ENCODE measurements around the gene MRM1. TPM values are rescaled to one million over a fixed set of nuclear protein-coding genes. Genes with fewer than 3 reads are reported as not detected.
A peak's percentile ranks its signal among the peaks of the same experiment; 100 is the strongest.

The MRM1 gene
- polyA plus RNA-seq (2011; rRNA removed) (11.1 and 12.7 TPM in 2 replicates), polyA plus RNA-seq (2017; fragmentation: RNase III; extraction: RNeasy Plus Mini Kit Qiagen cat#74134 plus additional on column Dnase treatment) (21.7 to 22.1 TPM (median 21.9 TPM) in 3 replicates), polyA minus RNA-seq (2011; rRNA and poly(A)+ RNA removed) (4.3 and 6.7 TPM in 2 replicates)
- 22.5 and 27.6 TPM in 2 replicates for polyA plus RNA-seq (2012; cell fraction: cytosol; rRNA removed)
- 34.9 and 38.8 TPM in 2 replicates for polyA plus RNA-seq (2012; cell fraction: nucleus; rRNA removed)

GRCh38 chr17:36601303-36602029, at the start of gene MRM1:
TSS of gene MRM1 (plus strand) at chr17:36601583. CDS start at chr17:36601811, 228 bp downstream.
- no peak for FAIRE-seq
- peaks cover 24% of the 10 kb centered on the region for H3K4me1 ChIP-seq
- ChIA-PET CTCF (interaction anchor here (0.5 to 5.5 kb wide), 23 partner anchors 10 to 772 kb away, joined by 3 to 96 read pairs (median 8); partner anchors contain the start of genes DHRS11, MYO19 and PIGW), POLR2A (interaction anchor here (0.5 to 3.1 kb wide), 13 partner anchors 9 to 760 kb away, joined by 3 to 35 read pairs (median 3); partner anchors contain the start of genes AATF, DHRS11, GGNBP2 and MYO19)
- H3K4me2 ChIP-seq: peak within 1 kb of the TSS; percentile 95
- H3K27ac ChIP-seq: peak within 1 kb of the TSS; percentile 87 to 94
- peak within 1 kb of the TSS; percentile 66 for H3K4me3 ChIP-seq
- WGBS (ENCODE audit: missing lambda C conversion rate): under 1% methylated on average over 38 of the region's 60 CpGs
- DNase-seq (ENCODE audit: low read depth in 1 of 2, low spot score in 1 of 2): peak; percentile 89 to 96
- ATAC-seq: peak; percentile 81 to 92
- no peaks in the 10 kb centered on the region for H3K9me3 ChIP-seq
- TF ChIP-seq POLR2AphosphoS2 (conservative IDR thresholded peaks at IDR 0.05; ENCODE audit: low read length) (peak; percentile 84; the same call in 1 of the 2 replicates), FOSL2 (IDR thresholded peaks at IDR 0.05) (no peak), FOSL2 (CRISPR knock-in tag; IDR thresholded peaks at IDR 0.05) (no peak), HEYL (CRISPR knock-in tag; IDR thresholded peaks at IDR 0.05) (no peak), CBX8 (IDR thresholded peaks at IDR 0.05) (no peak), SMC3 (IDR thresholded peaks at IDR 0.05) (no peak), NFE2L2 (conservative IDR thresholded peaks at IDR 0.05; ENCODE audit: low read length) (no peak), EHMT2 (IDR thresholded peaks at IDR 0.05; ENCODE audit: low read depth) (no peak), CTCF (IDR thresholded peaks at IDR 0.05) (peak; percentile 33; the same call in 2 of the 3 replicates), E2F6 (IDR thresholded peaks at IDR 0.05; ENCODE audit: borderline replicate concordance, low read depth) (peak; percentile 83), SREBF2 (IDR thresholded peaks at IDR 0.05) (no peak), HMGXB4 (CRISPR knock-in tag; IDR thresholded peaks at IDR 0.05; ENCODE audit: borderline replicate concordance) (no peak; the same call in 1 of the 2 replicates), EHF (CRISPR knock-in tag; IDR thresholded peaks at IDR 0.05) (no peak), KDM5A (IDR thresholded peaks at IDR 0.05) (no peak), POLR2A (IDR thresholded peaks at IDR 0.05; ENCODE audit: low read length) (peak; percentile 97), RAD21 (conservative IDR thresholded peaks at IDR 0.05 in 1 of 2, IDR thresholded peaks at IDR 0.05 in 1 of 2) (no peak), HOXA7 (CRISPR knock-in tag; IDR thresholded peaks at IDR 0.05) (no peak), NR3C1 (IDR thresholded peaks at IDR 0.05) (no peak), ATOH8 (CRISPR knock-in tag; IDR thresholded peaks at IDR 0.05; ENCODE audit: low read depth) (no peak), HOXB13 (CRISPR knock-in tag; IDR thresholded peaks at IDR 0.05; ENCODE audit: low read depth) (no peak), CEBPB (IDR thresholded peaks at IDR 0.05) (no peak), FOSB (CRISPR knock-in tag; IDR thresholded peaks at IDR 0.05) (no peak), RARB (CRISPR knock-in tag; IDR thresholded peaks at IDR 0.05) (0 out of 2 replicates have a peak, but pooled peaks have one; percentile 48), GATA3 (IDR thresholded peaks at IDR 0.05; ENCODE audit: borderline replicate concordance) (no peak), MYC (IDR thresholded peaks at IDR 0.05; ENCODE audit: borderline replicate concordance, low read length) (peak; percentile 100), RFX5 (IDR thresholded peaks at IDR 0.05) (0 out of 2 replicates have a peak, but pooled peaks have one; percentile 33), CBX2 (IDR thresholded peaks at IDR 0.05; ENCODE audit: borderline replicate concordance, low read depth) (no peak), USF2 (IDR thresholded peaks at IDR 0.05) (peak; percentile 79), ZNF302 (CRISPR knock-in tag; IDR thresholded peaks at IDR 0.05) (no peak), JUNB (IDR thresholded peaks at IDR 0.05) (no peak), CHD2 (IDR thresholded peaks at IDR 0.05; ENCODE audit: low read length, partially characterized antibody) (no peak), FOXS1 (CRISPR knock-in tag; IDR thresholded peaks at IDR 0.05) (no peak)
